Suprapubic skin (tissue), 4 donors: Measurements from ENCODE around the gene TMTC2. TPM values are rescaled to one million over a fixed set of nuclear protein-coding genes. Genes with fewer than 3 reads are reported as not detected.

Experiments used
- DNase-seq, 2 donors: peaks; one replicate each; pipeline ENCODE4 v3.0.0-alpha.2; 2019; ENCODE audit warnings: low spot score in 2 of 2
- H3K27ac ChIP-seq: fragments of 200-600 bp; sonication (generic); one replicate; pipeline ENCODE4 v1.5.1; 2019
- H3K27me3 ChIP-seq: fragments of 200-600 bp; sonication (generic); one replicate; pipeline ENCODE4 v1.5.1; 2019
- H3K36me3 ChIP-seq: fragments of 200-600 bp; sonication (generic); one replicate; pipeline ENCODE4 v1.5.1; 2019
- H3K4me1 ChIP-seq: fragments of 200-600 bp; sonication (generic); one replicate; pipeline ENCODE4 v1.5.1; 2019
- H3K4me3 ChIP-seq: fragments of 200-600 bp; sonication (generic); one replicate; pipeline ENCODE4 v1.5.1; 2019; ENCODE audit warnings: mild to moderate bottlenecking
- H3K9me3 ChIP-seq: fragments of 200-600 bp; sonication (generic); one replicate; pipeline ENCODE4 v1.5.1; 2019
- CTCF ChIP-seq, 2 donors: fragments of 200-600 bp in 1 of 2; fragments of 450-650 bp in 1 of 2; sonication (generic) in 1 of 2; IDR thresholded peaks; one replicate each; pipeline ENCODE4 v1.5.1; 2016 to 2019; ENCODE audit warnings: antibody characterized with exemption in 2 of 2, mild to moderate bottlenecking in 1 of 2, moderate library complexity in 1 of 2
- EP300 ChIP-seq: sonication (generic); formaldehyde crosslinking; IDR thresholded peaks from one replicate; pipeline ENCODE4 v1.6.1; 2017; ENCODE audit warnings: antibody characterized with exemption
- POLR2A ChIP-seq, 2 donors: fragments of 450-650 bp; IDR thresholded peaks; one replicate each; pipeline ENCODE4 v1.6.1; 2017; ENCODE audit warnings: antibody characterized with exemption in 2 of 2, mild to moderate bottlenecking in 2 of 2, moderate library complexity in 2 of 2
- POLR2AphosphoS5 ChIP-seq, 3 donors: sonication (generic); formaldehyde crosslinking; IDR thresholded peaks; one replicate each; pipeline ENCODE4 v1.6.1; 2017; ENCODE audit warnings: antibody characterized with exemption in 3 of 3
- WGBS: methylation state at CpG from one replicate; pipeline ENCODE4 v1.1.5; 2018; 5-methylcytosine and 5-hydroxymethylcytosine counted together
- total RNA-seq, 4 donors: library from RNA; depleted of rRNA; stranded (reverse); fragments of >200 nt; gene quantifications; one replicate each; pipeline ENCODE4 v1.1.0, GENCODE V29; 2016

The TMTC2 gene
- total RNA-seq, 4 donors from 2014 or later: 16.7 to 21.1 (median 18.9) TPM

- no peaks in the 10 kb centered on the region for H3K36me3 ChIP-seq
- H3K27ac ChIP-seq: no peak overlapping the region
- no peak overlapping the region for H3K4me3 ChIP-seq
- no peaks in the 10 kb centered on the region for H3K9me3 ChIP-seq
- H3K4me1 ChIP-seq: peaks cover 17% of the 10 kb centered on the region
- no peak for DNase-seq
- no peaks in the 10 kb centered on the region for H3K27me3 ChIP-seq
- WGBS: 84% methylated on average over 1 of the region's 1 CpG
- TF ChIP-seq POLR2AphosphoS5 (IDR thresholded peaks at IDR 0.05): no peak
- no peak for TF ChIP-seq CTCF (IDR thresholded peaks at IDR 0.05)
- TF ChIP-seq EP300: no peak
- no peak for TF ChIP-seq POLR2A (IDR thresholded peaks at IDR 0.05)
Measured at GRCh38 chr12:82690006-82690405, 3.3 kb downstream of the TMTC2 start.

DNA sequence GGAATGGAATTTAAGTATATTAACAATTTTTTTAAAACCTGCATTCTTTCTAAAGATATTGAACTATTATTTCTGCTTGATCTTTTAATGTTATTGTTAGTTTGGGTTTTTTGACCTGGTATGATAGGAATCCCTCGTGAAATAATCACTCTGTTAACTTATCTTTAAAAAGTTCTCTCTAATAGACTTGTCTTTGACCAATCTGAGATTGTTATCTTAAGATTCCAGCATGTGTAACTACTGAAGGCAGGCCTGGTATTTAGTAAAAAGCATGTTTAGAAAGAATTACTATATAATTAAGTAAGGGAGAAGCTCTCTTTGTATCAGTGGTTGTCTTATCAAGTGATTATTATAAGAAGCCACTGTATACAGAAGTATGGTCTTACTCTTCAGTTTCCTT, 4.8 kb downstream of the TMTC2 start:
- no peak for DNase-seq
- WGBS: 74% methylated on average over 1 of the region's 1 CpG
- Histone ChIP-seq H3K36me3 (no peaks in the 10 kb centered on the region), H3K27me3 (no peaks in the 10 kb centered on the region), H3K9me3 (no peaks in the 10 kb centered on the region), H3K27ac (no peak overlapping the region), H3K4me3 (no peak overlapping the region), H3K4me1 (peaks cover 10% of the 10 kb centered on the region)
- TF ChIP-seq EP300 (no peak), POLR2AphosphoS5 (IDR thresholded peaks at IDR 0.05) (no peak), CTCF (IDR thresholded peaks at IDR 0.05) (no peak), POLR2A (IDR thresholded peaks at IDR 0.05) (no peak)

DNA sequence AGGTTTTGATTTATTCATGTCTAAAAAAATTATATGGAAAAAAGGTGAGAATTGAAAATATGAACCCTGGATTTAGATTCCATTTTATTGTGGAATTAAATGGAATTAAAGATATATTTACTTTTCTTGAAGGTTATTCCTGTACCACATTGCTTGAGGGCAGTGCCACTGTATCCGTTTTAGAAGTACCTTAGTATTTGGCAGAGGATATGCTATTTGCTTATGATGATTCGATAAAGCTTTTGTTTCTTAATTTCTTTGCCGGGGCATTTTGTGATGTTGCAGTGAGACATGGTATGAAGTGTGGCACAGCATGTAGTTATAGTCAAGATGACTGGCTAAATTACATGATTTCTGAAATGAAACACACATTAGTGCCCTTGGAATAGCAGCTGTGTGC, 7.6 kb downstream of the TMTC2 start:
- Histone ChIP-seq H3K9me3 (no peaks in the 10 kb centered on the region), H3K4me1 (no peaks in the 10 kb centered on the region), H3K27me3 (no peaks in the 10 kb centered on the region), H3K4me3 (no peak overlapping the region), H3K27ac (no peak overlapping the region), H3K36me3 (no peaks in the 10 kb centered on the region)
- no peak for TF ChIP-seq CTCF (IDR thresholded peaks at IDR 0.05)
- DNase-seq: no peak
- 75% methylated on average over 3 of the region's 3 CpGs for WGBS

DNA sequence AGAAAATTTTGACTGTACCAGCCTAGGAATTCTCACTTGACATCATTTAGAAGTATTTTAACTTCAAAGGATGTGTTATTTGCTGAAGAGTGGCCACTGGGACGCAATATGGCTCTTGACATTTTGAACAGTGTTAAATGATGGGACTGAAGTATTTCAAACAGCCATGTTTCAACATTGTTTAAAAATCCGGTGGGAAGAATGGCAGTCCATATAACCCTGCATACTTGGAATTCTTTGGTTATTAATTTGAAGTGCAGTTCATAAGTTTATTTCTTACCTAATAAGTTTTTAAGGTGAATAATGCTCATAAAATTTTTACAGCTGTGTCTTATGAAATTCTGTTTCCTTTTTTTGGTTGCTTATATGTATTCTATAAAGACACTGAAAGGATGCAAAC, 8.3 kb downstream of the TMTC2 start:
- no peaks in the 10 kb centered on the region for H3K4me1 ChIP-seq
- no peak overlapping the region for H3K27ac ChIP-seq
- DNase-seq: no peak
- WGBS: 87% methylated on average over 2 of the region's 2 CpGs
- no peaks in the 10 kb centered on the region for H3K36me3 ChIP-seq
- TF ChIP-seq EP300 (no peak), POLR2AphosphoS5 (IDR thresholded peaks at IDR 0.05) (no peak), POLR2A (IDR thresholded peaks at IDR 0.05) (no peak), CTCF (IDR thresholded peaks at IDR 0.05) (no peak)
- no peak overlapping the region for H3K4me3 ChIP-seq
- no peaks in the 10 kb centered on the region for H3K9me3 ChIP-seq
- H3K27me3 ChIP-seq: no peaks in the 10 kb centered on the region

- H3K9me3 ChIP-seq: no peaks in the 10 kb centered on the region
- WGBS: 97% methylated on average over 2 of the region's 2 CpGs
Measured at GRCh38 chr12:82695531-82695930, 8.8 kb downstream of the TMTC2 start.

More at GRCh38 chr12:82695531-82695930, 8.8 kb downstream of the TMTC2 start:
- no peak overlapping the region for H3K27ac ChIP-seq
- no peak for DNase-seq
- no peaks in the 10 kb centered on the region for H3K27me3 ChIP-seq
- TF ChIP-seq CTCF (IDR thresholded peaks at IDR 0.05): no peak
- TF ChIP-seq EP300: no peak
- TF ChIP-seq POLR2A (IDR thresholded peaks at IDR 0.05): no peak
- TF ChIP-seq POLR2AphosphoS5 (IDR thresholded peaks at IDR 0.05): no peak
- no peaks in the 10 kb centered on the region for H3K36me3 ChIP-seq
- H3K4me3 ChIP-seq: no peak overlapping the region
- H3K4me1 ChIP-seq: no peaks in the 10 kb centered on the region
